Measurements from ENCODE around the gene SNRNP25.
"Not testable (repeated sequence)": the region's sequence is repeated elsewhere in the genome, so short reads cannot be mapped to it uniquely, and the experiment has no call there.

Gene SNRNP25

GRCh38 chr16:53346-54236 lies at the start of gene SNRNP25, which contains the start of gene POLR3K:
TSS of gene SNRNP25 (plus strand) at chr16:53828. CDS start at chr16:54017, 189 bp downstream.
TSS of gene POLR3K (minus strand) at chr16:53608. CDS start at chr16:53586, 22 bp downstream.
- DNase-seq: peak; percentile 89

GRCh38 chr16:9903-10665 lies 43.5 kb upstream of the SNRNP25 start:
- DNase-seq: no peak

- peak; percentile 89 for DNase-seq
These were observed 42.9 kb upstream of the SNRNP25 start for GRCh38 chr16:10772-11171.

DNA sequence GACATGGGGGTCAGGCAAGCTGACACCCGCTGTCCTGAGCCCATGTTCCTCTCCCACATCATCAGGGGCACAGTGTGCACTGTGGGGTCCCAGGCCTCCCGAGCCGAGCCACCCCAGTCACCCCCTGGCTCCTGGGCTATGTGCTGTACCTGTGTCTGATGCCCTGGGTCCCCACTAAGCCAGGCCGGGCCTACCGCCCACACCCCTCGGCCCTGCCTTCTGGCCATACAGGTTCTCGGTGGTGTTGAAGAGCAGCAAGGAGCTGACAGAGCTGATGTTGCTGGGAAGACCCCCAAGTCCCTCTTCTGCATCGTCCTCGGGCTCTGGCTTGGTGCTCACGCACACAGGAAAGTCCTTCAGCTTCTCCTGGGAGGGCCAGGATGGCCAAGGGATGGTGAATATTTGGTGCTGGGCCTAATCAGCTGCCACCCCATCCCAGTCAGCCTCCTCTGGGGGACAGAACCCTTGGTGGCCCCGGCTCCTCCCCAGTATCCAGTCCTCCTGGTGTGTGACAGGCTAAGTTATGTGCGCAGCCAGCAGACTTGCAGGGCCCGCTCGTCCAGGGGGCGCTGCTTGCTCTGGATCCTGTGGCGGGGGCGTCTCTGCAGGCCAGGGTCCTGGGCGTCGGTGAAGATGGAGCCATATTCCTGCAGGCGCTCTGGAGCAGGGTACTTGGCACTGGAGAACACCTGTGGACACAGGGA lies 36.4 kb upstream of the SNRNP25 start:
- DNase-seq: not testable (repeated sequence)

DNA sequence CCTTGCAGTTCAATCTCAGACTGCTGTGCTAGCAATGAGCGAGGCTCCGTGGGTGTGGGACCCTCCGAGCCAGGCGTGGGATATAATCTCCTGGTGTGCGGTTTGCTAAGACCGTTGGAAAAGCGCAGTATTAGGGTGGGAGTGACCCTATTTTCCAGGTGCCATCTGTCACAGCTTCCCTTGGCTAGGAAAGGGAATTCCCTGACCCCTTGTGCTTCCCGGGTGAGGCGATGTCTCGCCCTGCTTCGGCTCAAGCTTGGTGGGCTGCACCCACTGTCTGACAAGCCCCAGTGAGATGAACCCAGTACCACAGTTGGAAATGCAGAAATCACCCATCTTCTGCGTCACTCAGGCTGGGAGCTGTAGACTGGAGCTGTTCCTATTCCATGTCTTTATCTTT lies 32.7 kb upstream of the SNRNP25 start:
- not testable (repeated sequence) for DNase-seq

GRCh38 chr16:24151-24550 lies 29.5 kb upstream of the SNRNP25 start:
- not testable (repeated sequence) for DNase-seq

DNA sequence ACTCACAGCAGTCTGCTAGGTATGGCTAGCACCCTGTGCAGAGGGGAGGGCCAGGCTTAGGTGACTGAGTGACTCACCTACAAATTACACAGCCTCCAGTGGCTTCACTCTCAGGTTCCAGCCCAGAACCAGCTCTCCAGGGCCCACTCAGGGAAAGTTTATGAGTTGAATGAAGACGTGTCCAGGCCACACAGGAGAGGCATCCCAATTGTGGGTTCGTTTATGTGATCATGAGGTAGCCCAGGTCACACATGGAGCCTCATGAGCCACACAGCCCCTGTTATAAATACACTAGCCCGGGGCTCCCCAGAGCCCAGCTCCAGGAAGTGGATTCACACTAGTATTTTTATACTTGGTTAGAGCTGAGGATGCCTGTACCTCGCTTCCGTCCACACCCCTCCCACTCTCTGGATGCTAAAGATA lies 27.7 kb upstream of the SNRNP25 start:
- DNase-seq: not testable (repeated sequence)

- DNase-seq: not testable (repeated sequence)
These were observed 23.0 kb upstream of the SNRNP25 start for GRCh38 chr16:30627-31026.

DNA sequence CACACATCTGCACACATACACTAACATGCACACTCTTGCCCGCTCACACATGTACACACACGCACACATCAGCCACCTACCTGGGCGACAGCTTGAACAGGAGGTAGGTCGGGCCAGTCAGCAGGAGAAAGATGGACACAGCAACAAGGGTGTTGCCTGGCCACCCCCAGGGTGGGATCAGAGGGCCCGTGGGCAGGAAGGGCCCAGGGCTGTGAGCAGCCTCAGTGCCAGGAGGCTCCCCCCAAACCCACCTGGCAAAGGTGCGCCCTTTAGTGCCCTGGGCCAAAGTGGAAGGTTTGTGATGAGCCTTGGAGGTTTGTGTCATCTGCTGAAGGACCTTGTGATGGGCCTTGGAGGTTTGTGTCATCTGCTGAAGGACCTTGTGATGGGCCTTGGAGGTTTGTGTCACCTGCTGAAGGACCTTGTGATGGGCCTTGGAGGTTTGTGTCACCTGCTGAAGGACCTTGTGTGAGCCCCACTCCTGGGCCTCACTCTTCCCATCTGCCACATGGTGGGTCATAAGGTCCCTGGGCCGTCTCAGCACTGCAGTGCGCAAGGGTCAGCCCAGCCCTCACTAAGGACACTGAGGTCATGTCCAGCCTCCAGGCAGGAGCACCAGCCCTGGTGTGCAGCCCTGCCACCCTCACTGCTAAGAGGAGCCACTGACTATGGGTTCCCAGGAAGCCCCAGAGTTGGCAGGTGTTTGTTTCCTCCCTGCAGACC lies 20.3 kb upstream of the SNRNP25 start:
- DNase-seq: not testable (repeated sequence)

DNA sequence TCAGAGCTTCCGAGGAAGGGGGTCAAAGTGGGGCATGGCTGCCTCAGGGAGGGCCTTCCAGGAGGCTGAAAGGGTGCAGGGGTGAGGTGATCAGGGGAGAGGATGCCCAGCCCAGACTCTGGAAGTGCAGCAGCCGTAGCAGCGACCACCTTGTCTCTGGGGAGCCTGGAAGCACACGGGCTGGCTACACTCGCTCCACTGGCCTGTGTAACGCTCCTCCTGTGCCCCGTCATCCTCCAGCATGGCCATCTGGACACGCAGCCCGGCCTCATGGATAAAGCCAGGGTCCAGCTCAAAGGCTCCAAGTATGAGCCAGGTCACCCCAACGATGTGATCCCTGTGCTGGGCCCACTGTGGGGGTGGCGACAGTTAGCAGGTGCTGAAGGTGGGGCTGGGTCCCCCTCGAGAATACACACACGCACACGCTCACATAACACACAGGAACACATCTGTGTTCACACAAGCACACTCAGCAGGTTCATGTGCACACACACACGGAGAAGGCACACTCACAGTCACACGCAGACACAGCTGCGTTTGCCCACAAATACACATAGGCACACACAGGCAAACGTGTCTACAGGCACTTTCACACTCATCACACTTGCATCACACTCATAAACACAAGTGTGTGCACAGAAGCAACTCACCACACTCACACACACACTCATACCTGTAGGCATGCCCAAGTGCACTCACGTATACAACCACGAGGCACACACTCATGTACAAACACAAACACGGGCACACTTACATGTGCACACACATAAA lies 19.6 kb upstream of the SNRNP25 start:
- DNase-seq: no peak

DNA sequence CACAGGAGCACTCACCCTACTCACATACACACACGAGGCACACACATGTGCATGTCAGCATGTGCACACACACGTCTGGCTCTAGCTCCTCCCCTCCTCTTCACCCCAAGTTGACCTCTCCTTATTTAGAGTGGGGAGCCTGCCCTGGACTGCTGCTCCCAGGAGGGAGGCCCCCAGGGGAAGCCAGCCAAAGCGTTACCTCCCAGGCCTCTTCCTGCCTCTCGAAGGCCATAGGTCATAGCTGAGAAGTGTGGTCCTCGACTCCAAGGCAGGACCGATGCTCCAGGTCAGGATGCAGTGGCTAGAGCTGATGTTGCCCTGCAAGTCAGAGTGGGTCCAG lies 19.0 kb upstream of the SNRNP25 start:
- no peak for DNase-seq

- DNase-seq: no peak
These were observed 18.5 kb upstream of the SNRNP25 start for GRCh38 chr16:35011-35677.

DNA sequence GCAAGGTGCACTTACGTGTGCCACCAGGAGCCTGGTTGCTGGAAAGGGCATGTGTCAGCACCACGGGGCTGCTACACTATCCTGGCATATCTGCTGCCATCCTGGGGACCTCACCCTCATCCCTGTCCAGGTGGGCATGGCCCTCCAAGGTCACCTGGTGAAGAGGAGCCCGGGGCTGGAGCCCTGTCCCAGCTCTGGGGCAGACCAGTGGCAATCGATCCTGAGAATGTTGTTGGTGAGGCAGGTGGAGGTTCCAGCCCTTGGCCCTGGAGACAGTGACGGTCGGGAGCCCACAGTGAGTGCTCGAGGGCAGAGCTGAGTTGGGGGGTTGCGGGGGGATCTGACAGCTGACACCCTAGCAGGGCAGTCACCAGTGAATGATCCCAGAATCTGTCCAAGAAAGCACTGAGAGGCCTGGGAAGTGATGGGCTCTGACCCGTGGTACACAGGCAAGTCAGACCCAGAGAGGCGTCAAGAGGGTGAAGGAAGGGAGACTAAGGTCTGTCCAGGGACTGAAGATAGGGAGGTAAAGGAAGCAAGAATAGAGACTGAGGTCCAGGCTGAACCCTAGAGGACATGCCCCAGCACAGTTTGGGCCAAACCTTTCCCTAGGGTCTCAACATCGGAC lies 17.8 kb upstream of the SNRNP25 start:
- DNase-seq: no peak

- DNase-seq: no peak
These were observed 17.2 kb upstream of the SNRNP25 start for GRCh38 chr16:36336-36984.

DNA sequence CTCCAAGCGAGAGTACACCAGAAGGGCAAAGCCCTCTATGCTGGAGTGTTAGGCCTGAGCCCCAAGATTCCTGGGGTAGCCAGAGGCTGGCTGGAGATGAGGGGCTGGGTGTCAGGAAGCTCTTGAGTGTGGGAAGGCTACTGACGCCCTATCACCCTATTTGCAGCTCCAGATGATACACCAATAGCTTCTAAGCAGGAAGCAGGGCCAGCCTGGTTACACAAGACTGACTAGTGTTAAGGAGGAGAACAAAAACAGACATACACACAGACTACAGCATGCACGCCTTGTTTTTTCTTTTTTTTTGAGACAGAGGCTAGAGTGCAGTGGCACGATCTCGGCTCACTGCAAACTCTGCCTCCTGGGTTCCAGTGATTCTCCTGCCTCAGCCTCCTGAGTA lies 16.1 kb upstream of the SNRNP25 start:
- DNase-seq: no peak

GRCh38 chr16:38206-38605 lies 15.4 kb upstream of the SNRNP25 start:
- not testable (repeated sequence) for DNase-seq

DNA sequence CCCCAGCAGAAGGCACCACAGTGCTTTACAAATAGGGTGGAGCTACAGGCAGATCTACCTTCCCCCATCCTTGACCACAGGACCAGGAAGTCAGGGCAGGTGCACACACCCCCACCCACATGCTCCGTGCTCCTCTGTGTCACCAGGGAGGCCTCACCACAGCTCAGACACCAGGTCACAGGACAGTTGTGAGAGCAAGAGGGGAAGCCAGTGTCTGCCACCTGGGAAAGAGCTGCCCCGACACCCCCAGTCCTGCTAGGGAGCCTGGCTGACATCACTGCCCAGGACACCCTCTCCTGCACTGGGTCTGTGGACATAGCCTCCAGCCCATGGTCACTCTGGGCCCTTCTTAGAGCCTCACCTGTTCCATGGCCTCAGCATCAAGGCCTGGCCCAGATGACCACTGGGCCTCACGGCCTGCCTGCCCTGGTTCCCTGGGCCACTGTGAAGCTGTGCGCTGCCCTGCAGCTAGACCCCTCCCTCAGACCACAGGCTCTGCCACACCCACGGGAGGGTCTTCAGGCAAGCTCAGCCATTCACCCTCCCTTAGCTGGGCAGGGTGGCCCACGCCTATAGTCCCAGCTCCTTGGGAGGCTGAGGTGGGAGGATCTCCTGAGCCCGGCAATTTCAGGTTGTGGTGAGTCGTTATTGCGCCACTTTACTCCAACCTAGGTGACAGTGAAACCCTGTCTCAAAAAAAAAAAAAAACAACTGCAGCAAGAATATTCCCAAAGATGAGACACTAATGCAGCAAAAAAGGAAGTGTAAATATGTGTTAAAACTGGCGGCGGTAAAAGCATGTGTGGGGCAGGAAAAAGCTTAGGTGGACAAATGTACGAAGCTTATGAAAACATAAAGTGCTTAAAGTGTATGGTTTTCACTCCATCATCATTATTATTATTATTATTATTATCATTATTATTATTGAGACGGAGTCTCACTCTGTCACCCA lies 14.4 kb upstream of the SNRNP25 start:
- DNase-seq: no peak

GRCh38 chr16:41439-42068 lies 12.1 kb upstream of the SNRNP25 start:
- no peak for DNase-seq

All from NCI-H526 treated with DMSO at 0.1 percent for 48 hours (cell line).